Endometrial microvascular endothelial cells (primary cell): Measurements from ENCODE around the gene SUPT3H. TPM values are rescaled to one million over a fixed set of nuclear protein-coding genes. Genes with fewer than 3 reads are reported as not detected.
"Not testable (repeated sequence)": the region's sequence is repeated elsewhere in the genome, so short reads cannot be mapped to it uniquely, and the experiment has no call there.

ENCODE experiments used
- in situ Hi-C: cut with HindIII; loops from 2 replicates; pipeline ENCODE4 v1.10.0; 2017; ENCODE audit warnings: low sequenced_read_pairs, low pct_unique_long_range_greater_than_20kb; ENCODE audit errors: inconsistent ontology term
- total RNA-seq: library from RNA; depleted of rRNA; stranded (reverse); fragments of >200 nt; gene quantifications from one replicate; pipeline ENCODE4 v1.2.3, GENCODE V29; 2015; ENCODE audit errors: inconsistent ontology term

SUPT3H gene
- total RNA-seq, 1 donor from 2014 or later = 6.6 TPM

- in situ Hi-C loops = not testable (repeated sequence)
Observed at GRCh38 chr6:45286707-45287106, 91.0 kb downstream of the SUPT3H start.

GRCh38 chr6:45278367-45278766 is 99.4 kb downstream of the SUPT3H start:
- in situ Hi-C loops = no loop called here

- in situ Hi-C loops = not testable (repeated sequence)
Observed at GRCh38 chr6:45277741-45278140, 100.0 kb downstream of the SUPT3H start.

- in situ Hi-C loops = no loop called here
Observed at GRCh38 chr6:45275358-45275757, 102.4 kb downstream of the SUPT3H start.

GRCh38 chr6:45272626-45273025 is 105.1 kb downstream of the SUPT3H start:
- in situ Hi-C loops = no loop called here

- in situ Hi-C loops = no loop called here
Observed at GRCh38 chr6:45265246-45265645, 112.5 kb downstream of the SUPT3H start.

GRCh38 chr6:45260696-45261095 is 117.0 kb downstream of the SUPT3H start:
- in situ Hi-C loops = no loop called here

GRCh38 chr6:45256697-45257695 is 120.7 kb downstream of the SUPT3H start:
- in situ Hi-C loops = no loop called here

- in situ Hi-C loops = no loop called here
Observed at GRCh38 chr6:45255434-45255833, 122.3 kb downstream of the SUPT3H start.

- in situ Hi-C loops = no loop called here
Observed at GRCh38 chr6:45254253-45254652, 123.5 kb downstream of the SUPT3H start.

- in situ Hi-C loops = no loop called here
Observed at GRCh38 chr6:45253453-45253852, 124.3 kb downstream of the SUPT3H start.

GRCh38 chr6:45231660-45232059 is 146.1 kb downstream of the SUPT3H start:
- in situ Hi-C loops = no loop called here

GRCh38 chr6:45229416-45229815 is 148.3 kb downstream of the SUPT3H start:
- in situ Hi-C loops = no loop called here

GRCh38 chr6:45226081-45226480 is 151.7 kb downstream of the SUPT3H start:
- in situ Hi-C loops = no loop called here

- in situ Hi-C loops = no loop called here
Observed at GRCh38 chr6:45222380-45222779, 155.4 kb downstream of the SUPT3H start.

- in situ Hi-C loops = no loop called here
Observed at GRCh38 chr6:45215759-45216158, 162.0 kb downstream of the SUPT3H start.

GRCh38 chr6:45212976-45213375 is 164.8 kb downstream of the SUPT3H start:
- in situ Hi-C loops = no loop called here

- in situ Hi-C loops = no loop called here
Observed at GRCh38 chr6:45209762-45210161, 168.0 kb downstream of the SUPT3H start.

GRCh38 chr6:45206793-45207492 is 170.8 kb downstream of the SUPT3H start:
- in situ Hi-C loops = no loop called here

- in situ Hi-C loops = no loop called here
Observed at GRCh38 chr6:45201484-45201883, 176.2 kb downstream of the SUPT3H start.
